Left cardiac atrium (tissue), 4 donors: ENCODE data around the gene AGPAT3. TPM values are rescaled to one million over a fixed set of nuclear protein-coding genes. Genes with fewer than 3 reads are reported as not detected.
A peak's percentile ranks its signal among the peaks of the same experiment; 100 is the strongest.
"Not testable (repeated sequence)": the region's sequence is repeated elsewhere in the genome, so short reads cannot be mapped to it uniquely, and the experiment has no call there.

Experiments used
- ATAC-seq, 2 donors: fragments of 200-7000 bp; cut with Tn5 transposase; one replicate each; pipeline ENCODE4 v1.9.1; 2020; ENCODE audit warnings: mild to moderate bottlenecking in 2 of 2, moderate library complexity in 2 of 2
- DNase-seq: peaks from one replicate; pipeline ENCODE4 v3.0.0-alpha.2; 2020
- intact Hi-C, 2 donors: fragments of 100-400 bp; cut with DNase I; formaldehyde crosslinking; loops; one replicate each; pipeline versions ENCODE4 v1.14.1 to v1.15.1; 2022 to 2023
- total RNA-seq, 2 donors: library from RNA; stranded (reverse); fragmentation: NEBNext Ultra II Directional; extraction: Animal tissue kit (Norgen Biotek cat#: 25700); gene quantifications; one replicate each; pipeline ENCODE4 v1.2.1, GENCODE V29; 2021
- donor health status: DM: no; HTN: yes; CAD: no.
- donor health status: DM: no; HTN: yes; CAD: no; lungs with severe emphysema.
- donor health status: DM: yes; HTN: yes; CAD: no.
- donor health status: Dilated cardiomyopathy.

The AGPAT3 gene
- total RNA-seq, 2 donors from 2014 or later = 65.1 to 69.4 TPM

- ATAC-seq, intact Hi-C loops, DNase-seq: not testable (repeated sequence)
These were observed 31.8 kb downstream of the AGPAT3 start for GRCh38 chr21:43896696-43897299.

- no peak for ATAC-seq
- no peak for DNase-seq
- intact Hi-C loops = no loop called here
These were observed 34.5 kb downstream of the AGPAT3 start for GRCh38 chr21:43899307-43900077.

- intact Hi-C loops = no loop called here
- ATAC-seq (no peak), DNase-seq (no peak)
These were observed 35.0 kb downstream of the AGPAT3 start for GRCh38 chr21:43900078-43900385.

GRCh38 chr21:43900690-43901089 is 35.7 kb downstream of the AGPAT3 start:
- DNase-seq (no peak), ATAC-seq (no peak)
- intact Hi-C loops = no loop called here

- DNase-seq (no peak), ATAC-seq (peak; percentile 54 to 57)
- intact Hi-C loops = no loop called here
These were observed 37.4 kb downstream of the AGPAT3 start for GRCh38 chr21:43902441-43902840.

- DNase-seq = no peak
- peak; percentile 61 to 72 for ATAC-seq
- intact Hi-C loops = no loop called here
These were observed 38.5 kb downstream of the AGPAT3 start for GRCh38 chr21:43903451-43904091.

- no peak for DNase-seq
- ATAC-seq = no peak
These were observed 39.3 kb downstream of the AGPAT3 start for GRCh38 chr21:43904331-43904781.

GRCh38 chr21:43905726-43906455 is 40.9 kb downstream of the AGPAT3 start:
- DNase-seq = no peak
- ATAC-seq = no peak
- intact Hi-C loops = no loop called here

More at GRCh38 chr21:43904331-43904781, 39.3 kb downstream of the AGPAT3 start:
- intact Hi-C loops = no loop called here

- intact Hi-C loops = no loop called here
- DNase-seq (no peak), ATAC-seq (no peak)
These were observed 41.8 kb downstream of the AGPAT3 start for GRCh38 chr21:43906585-43907370.

GRCh38 chr21:43907751-43908150 is 42.7 kb downstream of the AGPAT3 start:
- intact Hi-C loops = no loop called here
- ATAC-seq = no peak
- DNase-seq = no peak

- intact Hi-C loops = no loop called here
- DNase-seq (no peak), ATAC-seq (no peak)
These were observed 43.1 kb downstream of the AGPAT3 start for GRCh38 chr21:43908167-43908566.

- ATAC-seq (peak in 1 of 2 donors; percentile 6), DNase-seq (no peak)
- intact Hi-C loops = no loop called here
These were observed 44.8 kb downstream of the AGPAT3 start for GRCh38 chr21:43909741-43910400.

GRCh38 chr21:43910460-43910859 is 45.4 kb downstream of the AGPAT3 start:
- DNase-seq (no peak), ATAC-seq (no peak)
- intact Hi-C loops = no loop called here

GRCh38 chr21:43911015-43911934 is 46.3 kb downstream of the AGPAT3 start:
- ATAC-seq = peak; percentile 60 to 71
- intact Hi-C loops = no loop called here
- DNase-seq = no peak

- peak in 1 of 2 donors; percentile 33 for ATAC-seq
- DNase-seq = no peak
- intact Hi-C loops = no loop called here
These were observed 47.0 kb downstream of the AGPAT3 start for GRCh38 chr21:43911935-43912487.

GRCh38 chr21:43912500-43912899 is 47.5 kb downstream of the AGPAT3 start:
- intact Hi-C loops = no loop called here
- DNase-seq (no peak), ATAC-seq (no peak)

- intact Hi-C loops = no loop called here
- DNase-seq = no peak
- ATAC-seq = no peak
These were observed 47.9 kb downstream of the AGPAT3 start for GRCh38 chr21:43912910-43913309.
